ENCODE results near the gene ZNF302. TPM values are rescaled to one million over a fixed set of nuclear protein-coding genes. Genes with fewer than 3 reads are reported as not detected.
A peak's percentile ranks its signal among the peaks of the same experiment; 100 is the strongest.

The ZNF302 gene
- total and polyA plus RNA-seq, 2 experiments from 2014 or later, result 16.6 to 27.4 TPM

DNA sequence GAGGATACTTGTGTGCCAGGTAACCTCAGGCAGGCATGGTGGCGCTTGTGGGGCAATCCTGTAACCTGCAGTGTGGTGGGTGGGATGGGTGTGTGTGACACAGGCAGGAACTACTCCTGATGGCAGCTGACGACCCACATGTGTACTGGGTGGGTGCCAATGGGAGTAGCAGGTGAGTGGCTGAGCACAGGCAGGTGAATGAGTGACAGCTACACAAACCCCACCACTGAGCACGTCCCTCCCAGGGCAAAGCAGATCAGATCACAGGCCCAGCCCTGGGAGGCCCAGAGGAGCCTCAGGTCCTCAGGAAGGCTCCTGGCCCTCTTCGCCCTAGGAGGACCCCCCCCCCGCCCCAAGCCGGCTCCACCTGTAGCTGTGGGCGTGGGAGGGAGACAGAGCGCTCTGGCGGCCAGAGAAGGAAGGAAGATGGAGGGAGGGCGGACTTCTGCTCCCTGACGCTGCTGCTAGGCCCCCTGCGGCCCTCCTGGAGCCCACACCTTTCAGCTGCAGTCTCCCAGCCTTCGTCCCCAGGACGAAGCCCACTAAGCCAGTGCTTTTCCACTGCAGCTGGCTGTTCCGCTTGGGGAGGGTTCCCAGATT is 55.2 kb downstream of the ZNF302 start:
- no peak for TF ChIP-seq STAT1 (IDR thresholded peaks at IDR 0.05; ENCODE audit: unreplicated experiment)
- TF ChIP-seq, protein P1, sequence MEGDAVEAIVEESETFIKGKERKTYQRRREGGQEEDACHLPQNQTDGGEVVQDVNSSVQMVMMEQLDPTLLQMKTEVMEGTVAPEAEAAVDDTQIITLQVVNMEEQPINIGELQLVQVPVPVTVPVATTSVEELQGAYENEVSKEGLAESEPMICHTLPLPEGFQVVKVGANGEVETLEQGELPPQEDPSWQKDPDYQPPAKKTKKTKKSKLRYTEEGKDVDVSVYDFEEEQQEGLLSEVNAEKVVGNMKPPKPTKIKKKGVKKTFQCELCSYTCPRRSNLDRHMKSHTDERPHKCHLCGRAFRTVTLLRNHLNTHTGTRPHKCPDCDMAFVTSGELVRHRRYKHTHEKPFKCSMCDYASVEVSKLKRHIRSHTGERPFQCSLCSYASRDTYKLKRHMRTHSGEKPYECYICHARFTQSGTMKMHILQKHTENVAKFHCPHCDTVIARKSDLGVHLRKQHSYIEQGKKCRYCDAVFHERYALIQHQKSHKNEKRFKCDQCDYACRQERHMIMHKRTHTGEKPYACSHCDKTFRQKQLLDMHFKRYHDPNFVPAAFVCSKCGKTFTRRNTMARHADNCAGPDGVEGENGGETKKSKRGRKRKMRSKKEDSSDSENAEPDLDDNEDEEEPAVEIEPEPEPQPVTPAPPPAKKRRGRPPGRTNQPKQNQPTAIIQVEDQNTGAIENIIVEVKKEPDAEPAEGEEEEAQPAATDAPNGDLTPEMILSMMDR (conservative IDR thresholded peaks at IDR 0.05; ENCODE audit: low read depth in 2 of 2), result no peak
- TF ChIP-seq, protein P2, sequence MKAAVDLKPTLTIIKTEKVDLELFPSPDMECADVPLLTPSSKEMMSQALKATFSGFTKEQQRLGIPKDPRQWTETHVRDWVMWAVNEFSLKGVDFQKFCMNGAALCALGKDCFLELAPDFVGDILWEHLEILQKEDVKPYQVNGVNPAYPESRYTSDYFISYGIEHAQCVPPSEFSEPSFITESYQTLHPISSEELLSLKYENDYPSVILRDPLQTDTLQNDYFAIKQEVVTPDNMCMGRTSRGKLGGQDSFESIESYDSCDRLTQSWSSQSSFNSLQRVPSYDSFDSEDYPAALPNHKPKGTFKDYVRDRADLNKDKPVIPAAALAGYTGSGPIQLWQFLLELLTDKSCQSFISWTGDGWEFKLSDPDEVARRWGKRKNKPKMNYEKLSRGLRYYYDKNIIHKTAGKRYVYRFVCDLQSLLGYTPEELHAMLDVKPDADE (IDR thresholded peaks at IDR 0.05), result no peak
- TF ChIP-seq EZH2 (IDR thresholded peaks at IDR 0.05; ENCODE audit: low read depth, unreplicated experiment), result no peak
- no peak for TF ChIP-seq EZH2phosphoT487 (IDR thresholded peaks at IDR 0.05; ENCODE audit: unreplicated experiment)
- TF ChIP-seq JUNB (IDR thresholded peaks at IDR 0.05; ENCODE audit: unreplicated experiment), result no peak
- TF ChIP-seq POLR2AphosphoS5 (IDR thresholded peaks at IDR 0.05; ENCODE audit: low read depth), result no peak
- TF ChIP-seq ZNF114 (CRISPR knock-in tag; IDR thresholded peaks at IDR 0.05), result no peak
- no peak for TF ChIP-seq NANOG (IDR thresholded peaks at IDR 0.05; ENCODE audit: borderline replicate concordance)
- peak; percentile 53 for DNase-seq (ENCODE audit: low spot score)
- no peak overlapping the region for H2AFZ ChIP-seq
- Mint-ChIP-seq H3K4me1 (peaks cover 11% of the 10 kb centered on the region), H3K36me3 (ENCODE audit: low read depth) (no peaks in the 10 kb centered on the region; the same call in 1 of the 3 replicates), H3K27ac (no peak overlapping the region), H3K4me3 (peak overlapping the region; percentile 93), H3K9me3 (no peaks in the 10 kb centered on the region), H3K27me3 (ENCODE audit: insufficient read depth, low read depth, poor library complexity) (peaks cover 2% of the 10 kb centered on the region)
- peaks cover 6% of the 10 kb centered on the region for H3K4me1 ChIP-seq (ENCODE audit: insufficient read depth)
- peak; percentile 8; the same call in 2 of the 3 replicates for ATAC-seq
- H4K20me1 ChIP-seq (replicated peaks; ENCODE audit: insufficient read depth), result no peaks in the 10 kb centered on the region
- H3K27ac ChIP-seq (ENCODE audit: low read depth), result no peak overlapping the region; the same call in 1 of the 2 replicates
- H3K36me3 ChIP-seq (ENCODE audit: insufficient read depth), result no peaks in the 10 kb centered on the region
- H3K79me2 ChIP-seq (replicated peaks; ENCODE audit: insufficient read depth), result no peaks in the 10 kb centered on the region
- no peaks in the 10 kb centered on the region for H3K27me3 ChIP-seq (ENCODE audit: insufficient read depth)
- H3K9me2 ChIP-seq (ENCODE audit: insufficient read depth), result no peaks in the 10 kb centered on the region
- no peaks in the 10 kb centered on the region for H3F3A ChIP-seq (replicated peaks; ENCODE audit: low read depth)
- H3K4me3 ChIP-seq, result peak overlapping the region; percentile 98
- peak overlapping the region; percentile 98 for H3K4me2 ChIP-seq

GRCh38 chr19:34733266-34733745 is 55.8 kb downstream of the ZNF302 start:
- Histone ChIP-seq H3K27ac (ENCODE audit: low read depth) (peak overlapping the region; percentile 79), H3K79me2 (replicated peaks; ENCODE audit: insufficient read depth) (no peaks in the 10 kb centered on the region), H3K4me1 (ENCODE audit: insufficient read depth) (peaks cover 6% of the 10 kb centered on the region), H3K4me3 (peak overlapping the region; percentile 98), H4K20me1 (replicated peaks; ENCODE audit: insufficient read depth) (no peaks in the 10 kb centered on the region), H3K27me3 (ENCODE audit: insufficient read depth) (no peaks in the 10 kb centered on the region), H3K4me2 (peak overlapping the region; percentile 98), H3K9me2 (ENCODE audit: insufficient read depth) (no peaks in the 10 kb centered on the region), H3F3A (replicated peaks; ENCODE audit: low read depth) (no peaks in the 10 kb centered on the region), H2AFZ (peak overlapping the region; percentile 97), H3K36me3 (ENCODE audit: insufficient read depth) (no peaks in the 10 kb centered on the region)
- peaks cover 11% of the 10 kb centered on the region for H3K4me1 Mint-ChIP-seq
- peaks cover 4% of the 10 kb centered on the region for H3K36me3 Mint-ChIP-seq (ENCODE audit: low read depth)
- ATAC-seq (peak; percentile 36), DNase-seq (ENCODE audit: low spot score) (peak; percentile 75)
- no peaks in the 10 kb centered on the region for H3K9me3 Mint-ChIP-seq
- peak overlapping the region; percentile 93 for H3K4me3 Mint-ChIP-seq
- peak overlapping the region; percentile 95 for H3K27ac Mint-ChIP-seq
- H3K27me3 Mint-ChIP-seq (ENCODE audit: insufficient read depth, low read depth, poor library complexity), result peaks cover 4% of the 10 kb centered on the region
- TF ChIP-seq, protein P1 (conservative IDR thresholded peaks at IDR 0.05; ENCODE audit: low read depth in 2 of 2), result no peak
- no peak for TF ChIP-seq EZH2phosphoT487 (IDR thresholded peaks at IDR 0.05; ENCODE audit: unreplicated experiment)
- TF ChIP-seq, protein P3, sequence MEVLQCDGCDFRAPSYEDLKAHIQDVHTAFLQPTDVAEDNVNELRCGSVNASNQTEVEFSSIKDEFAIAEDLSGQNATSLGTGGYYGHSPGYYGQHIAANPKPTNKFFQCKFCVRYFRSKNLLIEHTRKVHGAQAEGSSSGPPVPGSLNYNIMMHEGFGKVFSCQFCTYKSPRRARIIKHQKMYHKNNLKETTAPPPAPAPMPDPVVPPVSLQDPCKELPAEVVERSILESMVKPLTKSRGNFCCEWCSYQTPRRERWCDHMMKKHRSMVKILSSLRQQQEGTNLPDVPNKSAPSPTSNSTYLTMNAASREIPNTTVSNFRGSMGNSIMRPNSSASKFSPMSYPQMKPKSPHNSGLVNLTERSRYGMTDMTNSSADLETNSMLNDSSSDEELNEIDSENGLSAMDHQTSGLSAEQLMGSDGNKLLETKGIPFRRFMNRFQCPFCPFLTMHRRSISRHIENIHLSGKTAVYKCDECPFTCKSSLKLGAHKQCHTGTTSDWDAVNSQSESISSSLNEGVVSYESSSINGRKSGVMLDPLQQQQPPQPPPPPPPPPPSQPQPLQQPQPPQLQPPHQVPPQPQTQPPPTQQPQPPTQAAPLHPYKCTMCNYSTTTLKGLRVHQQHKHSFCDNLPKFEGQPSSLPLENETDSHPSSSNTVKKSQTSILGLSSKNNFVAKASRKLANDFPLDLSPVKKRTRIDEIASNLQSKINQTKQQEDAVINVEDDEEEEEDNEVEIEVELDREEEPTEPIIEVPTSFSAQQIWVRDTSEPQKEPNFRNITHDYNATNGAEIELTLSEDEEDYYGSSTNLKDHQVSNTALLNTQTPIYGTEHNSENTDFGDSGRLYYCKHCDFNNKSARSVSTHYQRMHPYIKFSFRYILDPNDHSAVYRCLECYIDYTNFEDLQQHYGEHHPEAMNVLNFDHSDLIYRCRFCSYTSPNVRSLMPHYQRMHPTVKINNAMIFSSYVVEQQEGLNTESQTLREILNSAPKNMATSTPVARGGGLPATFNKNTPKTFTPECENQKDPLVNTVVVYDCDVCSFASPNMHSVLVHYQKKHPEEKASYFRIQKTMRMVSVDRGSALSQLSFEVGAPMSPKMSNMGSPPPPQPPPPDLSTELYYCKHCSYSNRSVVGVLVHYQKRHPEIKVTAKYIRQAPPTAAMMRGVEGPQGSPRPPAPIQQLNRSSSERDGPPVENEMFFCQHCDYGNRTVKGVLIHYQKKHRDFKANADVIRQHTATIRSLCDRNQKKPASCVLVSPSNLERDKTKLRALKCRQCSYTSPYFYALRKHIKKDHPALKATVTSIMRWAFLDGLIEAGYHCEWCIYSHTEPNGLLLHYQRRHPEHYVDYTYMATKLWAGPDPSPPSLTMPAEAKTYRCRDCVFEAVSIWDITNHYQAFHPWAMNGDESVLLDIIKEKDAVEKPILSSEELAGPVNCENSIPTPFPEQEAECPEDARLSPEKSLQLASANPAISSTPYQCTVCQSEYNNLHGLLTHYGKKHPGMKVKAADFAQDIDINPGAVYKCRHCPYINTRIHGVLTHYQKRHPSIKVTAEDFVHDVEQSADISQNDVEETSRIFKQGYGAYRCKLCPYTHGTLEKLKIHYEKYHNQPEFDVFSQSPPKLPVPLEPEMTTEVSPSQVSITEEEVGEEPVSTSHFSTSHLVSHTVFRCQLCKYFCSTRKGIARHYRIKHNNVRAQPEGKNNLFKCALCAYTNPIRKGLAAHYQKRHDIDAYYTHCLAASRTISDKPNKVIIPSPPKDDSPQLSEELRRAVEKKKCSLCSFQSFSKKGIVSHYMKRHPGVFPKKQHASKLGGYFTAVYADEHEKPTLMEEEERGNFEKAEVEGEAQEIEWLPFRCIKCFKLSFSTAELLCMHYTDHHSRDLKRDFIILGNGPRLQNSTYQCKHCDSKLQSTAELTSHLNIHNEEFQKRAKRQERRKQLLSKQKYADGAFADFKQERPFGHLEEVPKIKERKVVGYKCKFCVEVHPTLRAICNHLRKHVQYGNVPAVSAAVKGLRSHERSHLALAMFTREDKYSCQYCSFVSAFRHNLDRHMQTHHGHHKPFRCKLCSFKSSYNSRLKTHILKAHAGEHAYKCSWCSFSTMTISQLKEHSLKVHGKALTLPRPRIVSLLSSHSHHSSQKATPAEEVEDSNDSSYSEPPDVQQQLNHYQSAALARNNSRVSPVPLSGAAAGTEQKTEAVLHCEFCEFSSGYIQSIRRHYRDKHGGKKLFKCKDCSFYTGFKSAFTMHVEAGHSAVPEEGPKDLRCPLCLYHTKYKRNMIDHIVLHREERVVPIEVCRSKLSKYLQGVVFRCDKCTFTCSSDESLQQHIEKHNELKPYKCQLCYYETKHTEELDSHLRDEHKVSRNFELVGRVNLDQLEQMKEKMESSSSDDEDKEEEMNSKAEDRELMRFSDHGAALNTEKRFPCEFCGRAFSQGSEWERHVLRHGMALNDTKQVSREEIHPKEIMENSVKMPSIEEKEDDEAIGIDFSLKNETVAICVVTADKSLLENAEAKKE (CRISPR knock-in tag; IDR thresholded peaks at IDR 0.05), result no peak
